ENCODE results near the gene TMEM263. TPM values are rescaled to one million over a fixed set of nuclear protein-coding genes. Genes with fewer than 3 reads are reported as not detected.

TMEM263 gene
- polyA plus RNA-seq, 3 donors = 0.56 to 2.0 (median 1.7) TPM

- Mint-ChIP-seq H3K4me3 (peak overlapping the region in 1 of 2 donors; percentile 64), H3K27ac (no peak overlapping the region), H3K27me3 (ENCODE audit: low read depth in 3 of 3) (peaks cover 57 to 87% (median 65%) of the 10 kb centered on the region in 3 donors), H3K36me3 (peaks cover 0 to 9% of the 10 kb centered on the region in 2 donors), H3K9me3 (peaks cover 5 to 24% (median 16%) of the 10 kb centered on the region in 7 donors), H3K4me1 (peaks cover 21% of the 10 kb centered on the region)
- Histone ChIP-seq H3K4me1 (ENCODE audit: control insufficient read depth in 1 of 2, insufficient read depth in 2 of 2, low read length in 2 of 2) (peaks cover 10 to 28% of the 10 kb centered on the region in 2 donors), H3K36me3 (replicated peaks in 1 of 2; ENCODE audit: control insufficient read depth in 1 of 2, insufficient read depth in 2 of 2, low read length in 2 of 2) (no peaks in the 10 kb centered on the region), H2AFZ (ENCODE audit: insufficient read depth, low read depth, low read length, poor library complexity, severe bottlenecking) (no peak overlapping the region), H4K20me1 (ENCODE audit: insufficient read depth, low read length) (no peaks in the 10 kb centered on the region), H3K9ac (ENCODE audit: insufficient read depth, low read length, poor library complexity, severe bottlenecking) (no peak overlapping the region), H3K4me2 (replicated peaks; ENCODE audit: extremely low read depth, low read length, poor library complexity, severe bottlenecking) (no peak overlapping the region), H3K27ac (ENCODE audit: low read depth in 1 of 2, low read length in 2 of 2) (no peak overlapping the region), H3K27me3 (ENCODE audit: control insufficient read depth in 2 of 2, insufficient read depth in 2 of 2, low read length in 2 of 2) (peaks cover 44 to 68% of the 10 kb centered on the region in 2 donors), H3K79me2 (ENCODE audit: insufficient read depth, low read length) (peaks cover 18% of the 10 kb centered on the region), H3K9me3 (replicated peaks in 1 of 2; ENCODE audit: control insufficient read depth in 1 of 2, insufficient read depth in 1 of 2, low read length in 2 of 2) (peaks cover 8 to 15% of the 10 kb centered on the region in 2 donors), H3K4me3 (replicated peaks in 1 of 3; ENCODE audit: low read depth in 2 of 3, low read length in 3 of 3) (no peak overlapping the region)
- DNase-seq = no peak
- WGBS (ENCODE audit: insufficient coverage) = 100% methylated on average over 2 of the region's 12 CpGs
- intact Hi-C loops (cut with micrococcal nuclease) = no loop called here
- TF ChIP-seq CTCF (IDR thresholded peaks at IDR 0.05) = no peak
Observed at GRCh38 chr12:106953352-106954250, 2.1 kb upstream of the TMEM263 start.

DNA sequence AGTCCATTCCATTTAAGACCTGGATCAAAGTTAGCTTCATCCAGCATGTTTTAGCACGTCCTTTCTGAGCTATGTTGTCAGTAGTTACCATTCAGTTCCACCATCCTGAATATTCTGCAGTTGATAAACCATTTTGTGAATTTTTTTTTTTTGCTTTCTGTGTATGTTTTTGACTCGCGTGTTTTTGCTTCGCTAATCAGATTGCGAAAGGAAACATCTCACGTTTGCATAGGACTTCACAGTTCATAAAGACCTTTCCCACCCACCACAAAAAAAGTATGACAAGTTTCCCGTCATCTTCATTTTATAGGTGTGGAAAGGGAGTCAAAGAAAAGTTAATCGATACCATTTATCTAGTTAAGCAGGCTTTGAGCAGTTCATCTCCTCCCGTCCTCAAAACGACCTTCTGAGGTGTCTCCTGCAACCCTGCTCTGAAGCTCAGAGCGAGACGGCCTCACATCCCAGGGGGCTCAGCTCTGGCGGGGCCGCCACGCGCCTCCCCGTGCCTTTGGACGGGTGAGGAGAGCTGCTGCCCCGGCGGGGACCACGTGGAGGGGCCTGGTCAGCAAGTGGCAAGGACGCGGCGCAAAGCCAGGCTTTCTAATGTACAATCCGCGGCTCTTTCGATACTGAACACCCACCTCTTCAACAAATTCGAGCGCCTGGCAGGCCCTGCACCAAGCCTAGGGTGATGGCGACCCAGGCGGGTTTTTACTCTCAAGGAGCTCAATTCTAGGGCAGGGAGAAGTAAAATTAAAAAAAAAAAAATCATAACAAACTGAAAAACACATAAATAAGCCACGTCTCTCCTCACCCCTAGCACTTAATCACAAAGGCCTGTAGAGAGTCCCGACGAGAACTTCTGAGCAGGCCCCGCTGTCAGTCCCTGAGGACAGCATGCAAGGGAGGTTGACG, 988 bp upstream of the TMEM263 start:
- H3K27ac Mint-ChIP-seq = peak overlapping the region in 2 of 7 donors; percentile 50 to 66
- Histone ChIP-seq H3K79me2 (ENCODE audit: insufficient read depth, low read length) (peaks cover 22% of the 10 kb centered on the region), H3K36me3 (replicated peaks in 1 of 2; ENCODE audit: control insufficient read depth in 1 of 2, insufficient read depth in 2 of 2, low read length in 2 of 2) (no peaks in the 10 kb centered on the region), H3K4me3 (replicated peaks in 1 of 3; ENCODE audit: low read depth in 2 of 3, low read length in 3 of 3) (peak overlapping the region; percentile 45 to 90 (median 63)), H3K4me1 (ENCODE audit: control insufficient read depth in 1 of 2, insufficient read depth in 2 of 2, low read length in 2 of 2) (peaks cover 10 to 28% of the 10 kb centered on the region in 2 donors), H2AFZ (ENCODE audit: insufficient read depth, low read depth, low read length, poor library complexity, severe bottlenecking) (peak overlapping the region; percentile 78), H3K9me3 (replicated peaks in 1 of 2; ENCODE audit: control insufficient read depth in 1 of 2, insufficient read depth in 1 of 2, low read length in 2 of 2) (peaks cover 0 to 3% of the 10 kb centered on the region in 2 donors), H3K27me3 (ENCODE audit: control insufficient read depth in 2 of 2, insufficient read depth in 2 of 2, low read length in 2 of 2) (peaks cover 36 to 57% of the 10 kb centered on the region in 2 donors), H4K20me1 (ENCODE audit: insufficient read depth, low read length) (no peaks in the 10 kb centered on the region), H3K9ac (ENCODE audit: insufficient read depth, low read length, poor library complexity, severe bottlenecking) (peak overlapping the region; percentile 65), H3K4me2 (replicated peaks; ENCODE audit: extremely low read depth, low read length, poor library complexity, severe bottlenecking) (peak overlapping the region; percentile 99), H3K27ac (ENCODE audit: low read depth in 1 of 2, low read length in 2 of 2) (no peak overlapping the region)
- peaks cover 21% of the 10 kb centered on the region for H3K4me1 Mint-ChIP-seq
- peaks cover 49 to 76% (median 56%) of the 10 kb centered on the region in 3 donors for H3K27me3 Mint-ChIP-seq (ENCODE audit: low read depth in 3 of 3)
- WGBS (ENCODE audit: insufficient coverage) = 63% methylated on average over 26 of the region's 36 CpGs
- no peak for DNase-seq
- peaks cover 0 to 6% of the 10 kb centered on the region in 2 donors for H3K36me3 Mint-ChIP-seq
- intact Hi-C loops (cut with micrococcal nuclease) = no loop called here
- TF ChIP-seq CTCF (IDR thresholded peaks at IDR 0.05) = no peak
- peak overlapping the region; percentile 95 to 97 for H3K4me3 Mint-ChIP-seq
- peaks cover 0 to 13% (median 5%) of the 10 kb centered on the region in 7 donors for H3K9me3 Mint-ChIP-seq

All from CD14-positive monocyte (primary cell).